Measurements from ENCODE around the gene DISC1. TPM values are rescaled to one million over a fixed set of nuclear protein-coding genes. Genes with fewer than 3 reads are reported as not detected.

Gene DISC1
- total RNA-seq, 3 donors from 2014 or later = 12.1 to 18.9 (median 12.4) TPM

- Histone ChIP-seq H3K9me3 (peaks cover 4 to 7% of the 10 kb centered on the region in 2 donors), H3K4me3 (no peak overlapping the region), H3K4me1 (no peaks in the 10 kb centered on the region), H3K27ac (no peak overlapping the region), H3K27me3 (no peaks in the 10 kb centered on the region), H3K36me3 (no peaks in the 10 kb centered on the region)
- intact Hi-C loops (cut with DNase I; ENCODE audit: low total_unique reads) = no loop called here
- DNase-seq (ENCODE audit: low spot score in 2 of 2) = no peak
- TF ChIP-seq POLR2AphosphoS5 (IDR thresholded peaks at IDR 0.05) (no peak), CTCF (IDR thresholded peaks at IDR 0.05) (no peak), POLR2A (IDR thresholded peaks at IDR 0.05) (no peak)
Measured at GRCh38 chr1:231682779-231683178, 56.2 kb downstream of the DISC1 start.

DNA sequence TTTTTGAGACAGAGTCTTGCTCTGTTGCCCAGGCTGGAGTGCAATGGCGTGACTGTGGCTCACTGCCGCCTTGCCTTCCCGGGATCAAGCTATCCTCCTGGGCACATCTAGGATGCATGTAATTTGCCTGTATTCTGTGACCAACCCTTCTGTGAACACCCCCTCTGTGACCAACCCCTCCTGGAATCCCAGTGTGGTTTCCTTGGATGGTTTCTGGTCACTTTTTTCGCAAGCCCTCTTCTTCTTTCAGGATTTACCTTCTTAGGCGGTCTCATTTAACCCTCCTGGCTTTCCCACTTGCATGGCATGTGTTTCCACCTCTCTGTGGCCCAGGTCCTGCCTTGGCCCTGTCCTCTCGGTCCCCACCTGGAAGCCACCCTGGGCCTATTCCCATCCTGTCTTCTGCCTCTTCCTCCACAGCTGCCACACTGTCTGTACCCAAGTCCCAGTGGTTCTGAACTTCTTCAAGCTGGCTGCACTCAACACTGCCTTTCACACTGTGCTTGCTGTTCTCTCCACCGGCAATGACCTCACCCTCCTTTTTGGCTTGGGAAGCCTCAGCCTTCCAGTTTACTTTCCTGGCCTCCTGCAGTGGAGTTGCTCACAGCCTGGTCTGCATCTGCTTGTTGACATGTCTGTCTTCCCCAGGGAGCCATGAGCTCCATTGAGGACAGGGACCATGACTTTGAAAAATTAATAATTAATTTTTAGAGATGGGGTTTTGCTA is 57.0 kb downstream of the DISC1 start:
- H3K9me3 ChIP-seq = peaks cover 4 to 7% of the 10 kb centered on the region in 2 donors
- H3K27me3 ChIP-seq = no peaks in the 10 kb centered on the region
- H3K27ac ChIP-seq = no peak overlapping the region
- TF ChIP-seq CTCF (IDR thresholded peaks at IDR 0.05) (no peak), POLR2AphosphoS5 (IDR thresholded peaks at IDR 0.05) (no peak)
- no peaks in the 10 kb centered on the region for H3K36me3 ChIP-seq
- intact Hi-C loops (cut with DNase I; ENCODE audit: low total_unique reads) = no loop called here
- H3K4me1 ChIP-seq = no peaks in the 10 kb centered on the region
- H3K4me3 ChIP-seq = no peak overlapping the region
- DNase-seq (ENCODE audit: low spot score in 2 of 2) = no peak

- DNase-seq (ENCODE audit: low spot score in 2 of 2) = peak; percentile 25 to 62
- no peak for TF ChIP-seq POLR2A (IDR thresholded peaks at IDR 0.05)
- TF ChIP-seq POLR2AphosphoS5 (IDR thresholded peaks at IDR 0.05) = no peak
- no peak for TF ChIP-seq CTCF (IDR thresholded peaks at IDR 0.05)
Measured at GRCh38 chr1:231684356-231685244, 58.0 kb downstream of the DISC1 start.

GRCh38 chr1:231686384-231686783 is 59.8 kb downstream of the DISC1 start:
- no peaks in the 10 kb centered on the region for H3K36me3 ChIP-seq
- no peak for DNase-seq (ENCODE audit: low spot score in 2 of 2)
- no peak overlapping the region for H3K4me3 ChIP-seq
- no peaks in the 10 kb centered on the region for H3K4me1 ChIP-seq
- intact Hi-C loops (cut with DNase I; ENCODE audit: low total_unique reads) = no loop called here
- H3K27me3 ChIP-seq = no peaks in the 10 kb centered on the region
- no peak for TF ChIP-seq CTCF (IDR thresholded peaks at IDR 0.05)
- no peak for TF ChIP-seq POLR2A (IDR thresholded peaks at IDR 0.05)
- TF ChIP-seq POLR2AphosphoS5 (IDR thresholded peaks at IDR 0.05) = no peak
- H3K27ac ChIP-seq = no peak overlapping the region
- peaks cover 4 to 7% of the 10 kb centered on the region in 2 donors for H3K9me3 ChIP-seq

More at GRCh38 chr1:231684356-231685244, 58.0 kb downstream of the DISC1 start:
- H3K36me3 ChIP-seq = no peaks in the 10 kb centered on the region
- H3K27ac ChIP-seq = peak overlapping the region; percentile 23 to 61
- intact Hi-C loops (cut with DNase I; ENCODE audit: low total_unique reads) = no loop called here
- H3K27me3 ChIP-seq = no peaks in the 10 kb centered on the region
- H3K9me3 ChIP-seq = peaks cover 4 to 7% of the 10 kb centered on the region in 2 donors
- no peaks in the 10 kb centered on the region for H3K4me1 ChIP-seq
- no peak overlapping the region for H3K4me3 ChIP-seq

DNA sequence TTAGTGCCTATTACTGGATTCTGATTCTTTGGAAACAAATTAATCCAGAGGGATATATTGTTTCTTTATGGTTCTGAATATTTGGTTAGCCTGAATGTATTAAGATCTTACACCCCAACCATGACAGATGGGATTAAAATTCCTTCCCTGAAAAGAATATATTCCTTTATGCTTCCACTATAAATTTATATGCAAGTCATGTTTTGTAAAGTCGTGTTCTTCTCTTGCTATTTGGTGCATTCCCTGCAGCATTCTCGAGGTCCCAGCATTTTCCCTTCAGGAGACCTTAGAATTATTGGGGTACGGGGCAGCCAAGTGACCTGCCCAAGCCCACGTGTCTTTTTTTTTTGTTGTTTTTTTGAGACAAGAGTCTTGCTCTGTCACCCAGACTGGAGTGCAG is 62.4 kb downstream of the DISC1 start:
- no peak overlapping the region for H3K4me3 ChIP-seq
- intact Hi-C loops (cut with DNase I; ENCODE audit: low total_unique reads) = no loop called here
- no peaks in the 10 kb centered on the region for H3K4me1 ChIP-seq
- no peaks in the 10 kb centered on the region for H3K36me3 ChIP-seq
- H3K27ac ChIP-seq = no peak overlapping the region
- no peak for TF ChIP-seq POLR2AphosphoS5 (IDR thresholded peaks at IDR 0.05)
- TF ChIP-seq CTCF (IDR thresholded peaks at IDR 0.05) = no peak
- TF ChIP-seq POLR2A (IDR thresholded peaks at IDR 0.05) = no peak
- H3K27me3 ChIP-seq = no peaks in the 10 kb centered on the region
- peaks cover 4 to 7% of the 10 kb centered on the region in 2 donors for H3K9me3 ChIP-seq
- DNase-seq (ENCODE audit: low spot score in 2 of 2) = no peak
